WERI-Rb-1 (cell line): Measurements from ENCODE around the gene GLIS1.

ENCODE experiments used
- DNase-seq: peaks from one replicate; pipeline ENCODE4 v3.0.0-alpha.2; 2020
- H3K27ac ChIP-seq: fragments of 250-450 bp; sonication (Bioruptor Pico); 2 replicates; pipeline ENCODE4 v1.5.1; 2020; ENCODE audit warnings: mild to moderate bottlenecking, moderate library complexity
- H3K27me3 ChIP-seq: fragments of 250-450 bp; sonication (Bioruptor Pico); 2 replicates; pipeline ENCODE4 v1.5.1; 2021; ENCODE audit warnings: mild to moderate bottlenecking, low read depth, moderate library complexity; ENCODE audit not compliant: insufficient read depth, severe bottlenecking
- H3K36me3 ChIP-seq: fragments of 250-450 bp; sonication (Bioruptor Pico); 2 replicates; pipeline ENCODE4 v1.5.1; 2020; ENCODE audit warnings: mild to moderate bottlenecking, moderate library complexity
- H3K4me3 ChIP-seq: 2 replicates; pipeline ENCODE4 v1.5.1; 2011; ENCODE audit warnings: low read depth, mild to moderate bottlenecking, control low read depth, low read length
- H3K9me3 ChIP-seq: fragments of 250-450 bp; sonication (Bioruptor Pico); 2 replicates; pipeline ENCODE4 v1.5.1; 2021; ENCODE audit warnings: mild to moderate bottlenecking, moderate library complexity; ENCODE audit not compliant: severe bottlenecking
- TF ChIP-seq, protein P1 (sequence below): IDR thresholded peaks from 2 replicates; pipeline ENCODE4 v1.5.1; 2011; ENCODE audit warnings: low read depth, mild to moderate bottlenecking, control low read depth, inconsistent platforms, low read length

The GLIS1 gene

DNA sequence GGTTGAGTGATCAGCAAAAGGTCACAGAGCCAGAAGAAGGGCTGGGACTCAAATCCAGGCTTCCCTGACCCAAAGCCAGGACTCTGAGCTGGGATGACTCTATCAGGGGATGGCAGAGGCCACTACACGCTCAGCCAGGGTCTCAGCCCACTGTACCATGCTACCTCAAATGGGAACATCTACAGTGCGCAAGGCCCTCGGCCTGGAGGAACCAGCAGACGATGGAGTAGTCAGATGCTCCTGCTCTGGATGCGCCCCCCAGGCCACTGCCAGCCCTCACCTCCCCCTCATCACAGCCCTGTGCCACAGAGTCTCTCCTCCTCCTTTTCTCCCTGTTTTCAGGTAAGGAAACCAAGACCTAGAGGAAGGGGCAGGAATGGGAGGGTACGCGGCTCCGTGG is 39.0 kb downstream of the GLIS1 start:
- H3K4me3 ChIP-seq = no peak overlapping the region
- H3K27me3 ChIP-seq = no peaks in the 10 kb centered on the region
- no peak for DNase-seq
- H3K27ac ChIP-seq = no peak overlapping the region
- H3K9me3 ChIP-seq = no peaks in the 10 kb centered on the region
- TF ChIP-seq, protein P1, sequence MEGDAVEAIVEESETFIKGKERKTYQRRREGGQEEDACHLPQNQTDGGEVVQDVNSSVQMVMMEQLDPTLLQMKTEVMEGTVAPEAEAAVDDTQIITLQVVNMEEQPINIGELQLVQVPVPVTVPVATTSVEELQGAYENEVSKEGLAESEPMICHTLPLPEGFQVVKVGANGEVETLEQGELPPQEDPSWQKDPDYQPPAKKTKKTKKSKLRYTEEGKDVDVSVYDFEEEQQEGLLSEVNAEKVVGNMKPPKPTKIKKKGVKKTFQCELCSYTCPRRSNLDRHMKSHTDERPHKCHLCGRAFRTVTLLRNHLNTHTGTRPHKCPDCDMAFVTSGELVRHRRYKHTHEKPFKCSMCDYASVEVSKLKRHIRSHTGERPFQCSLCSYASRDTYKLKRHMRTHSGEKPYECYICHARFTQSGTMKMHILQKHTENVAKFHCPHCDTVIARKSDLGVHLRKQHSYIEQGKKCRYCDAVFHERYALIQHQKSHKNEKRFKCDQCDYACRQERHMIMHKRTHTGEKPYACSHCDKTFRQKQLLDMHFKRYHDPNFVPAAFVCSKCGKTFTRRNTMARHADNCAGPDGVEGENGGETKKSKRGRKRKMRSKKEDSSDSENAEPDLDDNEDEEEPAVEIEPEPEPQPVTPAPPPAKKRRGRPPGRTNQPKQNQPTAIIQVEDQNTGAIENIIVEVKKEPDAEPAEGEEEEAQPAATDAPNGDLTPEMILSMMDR = no peak
- H3K36me3 ChIP-seq = no peaks in the 10 kb centered on the region

- Histone ChIP-seq H3K36me3 (no peaks in the 10 kb centered on the region), H3K9me3 (no peaks in the 10 kb centered on the region), H3K27ac (no peak overlapping the region), H3K27me3 (no peaks in the 10 kb centered on the region), H3K4me3 (no peak overlapping the region)
- no peak for DNase-seq
- TF ChIP-seq, protein P1 = no peak
These were observed 40.5 kb downstream of the GLIS1 start for GRCh38 chr1:53698384-53698980.

DNA sequence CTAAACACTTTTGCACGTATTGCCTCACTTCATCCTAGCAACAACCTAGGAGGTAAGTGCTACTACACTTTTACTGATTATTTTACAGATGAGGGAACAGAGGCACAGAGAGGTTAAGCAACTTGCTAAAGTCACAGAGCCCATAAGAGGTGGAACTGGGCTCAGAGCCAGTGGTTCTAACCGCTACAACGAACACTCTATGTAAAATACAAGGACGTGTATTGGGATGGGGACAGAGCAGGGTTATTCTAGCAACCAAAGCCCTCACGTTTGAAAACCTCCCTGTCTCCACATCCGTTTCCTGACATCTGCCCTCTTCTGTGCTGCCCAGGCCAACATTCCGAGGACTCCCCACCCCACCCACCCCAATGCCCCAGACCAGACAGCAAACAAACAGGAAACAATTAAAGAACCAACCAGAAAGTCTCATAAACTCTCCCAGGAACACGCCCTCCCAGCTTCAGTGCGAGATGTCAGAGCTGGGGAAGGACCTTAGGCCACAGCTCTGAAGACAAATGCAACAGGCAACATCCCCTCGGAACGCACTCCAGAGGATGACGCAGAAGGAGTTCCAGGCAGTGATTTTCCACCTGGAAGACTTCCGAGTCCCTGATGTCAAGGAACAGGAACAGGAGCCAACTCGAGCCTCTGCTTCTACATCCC is 41.1 kb downstream of the GLIS1 start:
- Histone ChIP-seq H3K36me3 (no peaks in the 10 kb centered on the region), H3K27ac (no peak overlapping the region), H3K4me3 (no peak overlapping the region), H3K27me3 (no peaks in the 10 kb centered on the region), H3K9me3 (no peaks in the 10 kb centered on the region)
- TF ChIP-seq, protein P1 = no peak
- DNase-seq = no peak

GRCh38 chr1:53696990-53697389 is 42.0 kb downstream of the GLIS1 start:
- Histone ChIP-seq H3K9me3 (no peaks in the 10 kb centered on the region), H3K4me3 (no peak overlapping the region), H3K27ac (no peak overlapping the region), H3K27me3 (no peaks in the 10 kb centered on the region), H3K36me3 (no peaks in the 10 kb centered on the region)
- no peak for DNase-seq
- TF ChIP-seq, protein P1 = no peak

- TF ChIP-seq, protein P1 = no peak
- Histone ChIP-seq H3K4me3 (no peak overlapping the region), H3K27ac (no peak overlapping the region), H3K36me3 (no peaks in the 10 kb centered on the region), H3K27me3 (no peaks in the 10 kb centered on the region), H3K9me3 (no peaks in the 10 kb centered on the region)
- no peak for DNase-seq
These were observed 42.4 kb downstream of the GLIS1 start for GRCh38 chr1:53696571-53696970.

DNA sequence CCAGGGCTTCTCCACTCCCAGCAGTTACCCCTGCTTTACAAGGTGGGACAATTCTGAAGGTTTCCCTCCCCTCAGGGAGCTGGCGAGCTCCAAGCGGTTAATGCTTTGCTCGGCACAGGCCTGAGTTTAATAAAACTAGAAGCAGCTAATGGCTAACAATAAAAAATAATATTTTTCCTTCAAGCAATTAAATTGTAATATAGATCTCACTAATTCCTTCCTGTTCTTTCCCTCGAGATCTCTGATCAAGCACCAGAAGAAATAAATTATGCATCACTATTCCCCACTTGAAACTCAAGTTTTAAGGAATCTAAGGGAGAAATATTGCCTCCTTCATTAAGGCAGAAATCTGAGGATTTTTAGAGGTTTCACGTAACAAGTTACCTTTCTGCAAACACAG is 42.9 kb downstream of the GLIS1 start:
- Histone ChIP-seq H3K9me3 (no peaks in the 10 kb centered on the region), H3K27ac (no peak overlapping the region), H3K4me3 (no peak overlapping the region), H3K36me3 (no peaks in the 10 kb centered on the region), H3K27me3 (no peaks in the 10 kb centered on the region)
- TF ChIP-seq, protein P1 = no peak
- no peak for DNase-seq
